ENCODE results near the gene KIAA0040.

Gene KIAA0040

GRCh38 chr1:175198332-175198731, 5.8 kb upstream of the KIAA0040 start:
- no peak overlapping the region for H3K9ac ChIP-seq (ENCODE audit: low read depth, low read length)
- no peaks in the 10 kb centered on the region for H3K4me1 ChIP-seq (ENCODE audit: insufficient read depth, low read length)
- no peaks in the 10 kb centered on the region for H3K36me3 ChIP-seq (ENCODE audit: insufficient read depth, low read length)
- no peaks in the 10 kb centered on the region for H3K9me3 ChIP-seq (ENCODE audit: insufficient read depth, low read depth, low read length)
- H3K27me3 ChIP-seq (ENCODE audit: insufficient read depth, low read length), result peaks cover 21% of the 10 kb centered on the region
- H3K27ac ChIP-seq (ENCODE audit: low read depth, low read length), result no peak overlapping the region
- no peak overlapping the region for H3K4me3 ChIP-seq (ENCODE audit: low read length)

- H3K4me3 ChIP-seq (ENCODE audit: low read length), result no peak overlapping the region
- no peaks in the 10 kb centered on the region for H3K9me3 ChIP-seq (ENCODE audit: insufficient read depth, low read depth, low read length)
- H3K9ac ChIP-seq (ENCODE audit: low read depth, low read length), result no peak overlapping the region
- H3K27ac ChIP-seq (ENCODE audit: low read depth, low read length), result no peak overlapping the region
- no peaks in the 10 kb centered on the region for H3K36me3 ChIP-seq (ENCODE audit: insufficient read depth, low read length)
- no peaks in the 10 kb centered on the region for H3K4me1 ChIP-seq (ENCODE audit: insufficient read depth, low read length)
- H3K27me3 ChIP-seq (ENCODE audit: insufficient read depth, low read length), result peaks cover 25% of the 10 kb centered on the region
- 80% methylated on average over 2 of the region's 2 CpGs for WGBS
Observed at GRCh38 chr1:175197531-175197930, 5.0 kb upstream of the KIAA0040 start.

- H3K9me3 ChIP-seq (ENCODE audit: insufficient read depth, low read depth, low read length), result no peaks in the 10 kb centered on the region
- no peak overlapping the region for H3K4me3 ChIP-seq (ENCODE audit: low read length)
- peaks cover 7% of the 10 kb centered on the region; the same call in 1 of the 2 replicates for H3K4me1 ChIP-seq (ENCODE audit: insufficient read depth, low read length)
- H3K27me3 ChIP-seq (ENCODE audit: insufficient read depth, low read length), result peaks cover 43% of the 10 kb centered on the region
- WGBS, result 92% methylated on average over 3 of the region's 3 CpGs
- H3K9ac ChIP-seq (ENCODE audit: low read depth, low read length), result no peak overlapping the region
- no peak overlapping the region for H3K27ac ChIP-seq (ENCODE audit: low read depth, low read length)
- H3K36me3 ChIP-seq (ENCODE audit: insufficient read depth, low read length), result no peaks in the 10 kb centered on the region
Observed at GRCh38 chr1:175195798-175196197, 3.2 kb upstream of the KIAA0040 start.

GRCh38 chr1:175195281-175195680, 2.7 kb upstream of the KIAA0040 start:
- H3K27me3 ChIP-seq (ENCODE audit: insufficient read depth, low read length), result peaks cover 48% of the 10 kb centered on the region
- no peak overlapping the region for H3K27ac ChIP-seq (ENCODE audit: low read depth, low read length)
- no peaks in the 10 kb centered on the region for H3K36me3 ChIP-seq (ENCODE audit: insufficient read depth, low read length)
- H3K9me3 ChIP-seq (ENCODE audit: insufficient read depth, low read depth, low read length), result no peaks in the 10 kb centered on the region
- H3K9ac ChIP-seq (ENCODE audit: low read depth, low read length), result no peak overlapping the region
- H3K4me1 ChIP-seq (ENCODE audit: insufficient read depth, low read length), result peaks cover 7% of the 10 kb centered on the region; the same call in 1 of the 2 replicates
- WGBS, result 0% methylated on average over 1 of the region's 1 CpG
- H3K4me3 ChIP-seq (ENCODE audit: low read length), result no peak overlapping the region

GRCh38 chr1:175193527-175193910, 943 bp upstream of the KIAA0040 start:
- Histone ChIP-seq H3K4me3 (ENCODE audit: low read length) (peak overlapping the region; percentile 70), H3K36me3 (ENCODE audit: insufficient read depth, low read length) (no peaks in the 10 kb centered on the region), H3K27me3 (ENCODE audit: insufficient read depth, low read length) (peaks cover 49% of the 10 kb centered on the region), H3K4me1 (ENCODE audit: insufficient read depth, low read length) (peaks cover 7% of the 10 kb centered on the region; the same call in 1 of the 2 replicates), H3K9ac (ENCODE audit: low read depth, low read length) (no peak overlapping the region), H3K9me3 (ENCODE audit: insufficient read depth, low read depth, low read length) (no peaks in the 10 kb centered on the region), H3K27ac (ENCODE audit: low read depth, low read length) (no peak overlapping the region)
- WGBS, result 72% methylated on average over 4 of the region's 4 CpGs

- H3K27ac ChIP-seq (ENCODE audit: low read depth, low read length), result no peak overlapping the region
- peaks cover 7% of the 10 kb centered on the region; the same call in 1 of the 2 replicates for H3K4me1 ChIP-seq (ENCODE audit: insufficient read depth, low read length)
- H3K9ac ChIP-seq (ENCODE audit: low read depth, low read length), result peak overlapping the region; percentile 20
- H3K4me3 ChIP-seq (ENCODE audit: low read length), result peak overlapping the region; percentile 70
- peaks cover 49% of the 10 kb centered on the region for H3K27me3 ChIP-seq (ENCODE audit: insufficient read depth, low read length)
- H3K36me3 ChIP-seq (ENCODE audit: insufficient read depth, low read length), result no peaks in the 10 kb centered on the region
- no peaks in the 10 kb centered on the region for H3K9me3 ChIP-seq (ENCODE audit: insufficient read depth, low read depth, low read length)
- 3% methylated on average over 17 of the region's 17 CpGs for WGBS
Observed at GRCh38 chr1:175192111-175192629, 406 bp downstream of the KIAA0040 start.

- H3K4me1 ChIP-seq (ENCODE audit: insufficient read depth, low read length), result peaks cover 7% of the 10 kb centered on the region; the same call in 1 of the 2 replicates
- 37% methylated on average over 3 of the region's 7 CpGs for WGBS
- H3K9ac ChIP-seq (ENCODE audit: low read depth, low read length), result 0 out of 2 replicates have a peak overlapping the region, but pooled peaks have one; percentile 20
- H3K27me3 ChIP-seq (ENCODE audit: insufficient read depth, low read length), result peaks cover 49% of the 10 kb centered on the region
- H3K36me3 ChIP-seq (ENCODE audit: insufficient read depth, low read length), result no peaks in the 10 kb centered on the region
- H3K4me3 ChIP-seq (ENCODE audit: low read length), result peak overlapping the region; percentile 70
- H3K9me3 ChIP-seq (ENCODE audit: insufficient read depth, low read depth, low read length), result no peaks in the 10 kb centered on the region
- no peak overlapping the region for H3K27ac ChIP-seq (ENCODE audit: low read depth, low read length)
Observed at GRCh38 chr1:175191659-175192058, 917 bp downstream of the KIAA0040 start.

GRCh38 chr1:175188936-175189335, 3.6 kb downstream of the KIAA0040 start:
- Histone ChIP-seq H3K36me3 (ENCODE audit: insufficient read depth, low read length) (no peaks in the 10 kb centered on the region), H3K9me3 (ENCODE audit: insufficient read depth, low read depth, low read length) (no peaks in the 10 kb centered on the region), H3K27me3 (ENCODE audit: insufficient read depth, low read length) (peaks cover 34% of the 10 kb centered on the region), H3K4me1 (ENCODE audit: insufficient read depth, low read length) (peaks cover 7% of the 10 kb centered on the region), H3K4me3 (ENCODE audit: low read length) (no peak overlapping the region), H3K9ac (ENCODE audit: low read depth, low read length) (no peak overlapping the region), H3K27ac (ENCODE audit: low read depth, low read length) (no peak overlapping the region)
- no CpG with 5 or more reads among the region's 2 CpGs for WGBS

- 89% methylated on average over 2 of the region's 2 CpGs for WGBS
- Histone ChIP-seq H3K27ac (ENCODE audit: low read depth, low read length) (no peak overlapping the region), H3K9me3 (ENCODE audit: insufficient read depth, low read depth, low read length) (no peaks in the 10 kb centered on the region), H3K4me1 (ENCODE audit: insufficient read depth, low read length) (peaks cover 12% of the 10 kb centered on the region), H3K27me3 (ENCODE audit: insufficient read depth, low read length) (peaks cover 14% of the 10 kb centered on the region), H3K4me3 (ENCODE audit: low read length) (no peak overlapping the region), H3K36me3 (ENCODE audit: insufficient read depth, low read length) (no peaks in the 10 kb centered on the region), H3K9ac (ENCODE audit: low read depth, low read length) (no peak overlapping the region)
Observed at GRCh38 chr1:175186433-175187160, 6.0 kb downstream of the KIAA0040 start.

- Histone ChIP-seq H3K4me1 (ENCODE audit: insufficient read depth, low read length) (peaks cover 9% of the 10 kb centered on the region), H3K9ac (ENCODE audit: low read depth, low read length) (no peak overlapping the region), H3K9me3 (ENCODE audit: insufficient read depth, low read depth, low read length) (no peaks in the 10 kb centered on the region), H3K27me3 (ENCODE audit: insufficient read depth, low read length) (peaks cover 7% of the 10 kb centered on the region; the same call in 1 of the 2 replicates), H3K27ac (ENCODE audit: low read depth, low read length) (no peak overlapping the region), H3K4me3 (ENCODE audit: low read length) (no peak overlapping the region), H3K36me3 (ENCODE audit: insufficient read depth, low read length) (no peaks in the 10 kb centered on the region)
- 97% methylated on average over 1 of the region's 1 CpG for WGBS
Observed at GRCh38 chr1:175185903-175186302, 6.7 kb downstream of the KIAA0040 start.

- Histone ChIP-seq H3K4me1 (ENCODE audit: insufficient read depth, low read length) (peaks cover 9% of the 10 kb centered on the region), H3K27ac (ENCODE audit: low read depth, low read length) (no peak overlapping the region), H3K36me3 (ENCODE audit: insufficient read depth, low read length) (no peaks in the 10 kb centered on the region), H3K9ac (ENCODE audit: low read depth, low read length) (no peak overlapping the region), H3K27me3 (ENCODE audit: insufficient read depth, low read length) (no peaks in the 10 kb centered on the region), H3K9me3 (ENCODE audit: insufficient read depth, low read depth, low read length) (no peaks in the 10 kb centered on the region), H3K4me3 (ENCODE audit: low read length) (no peak overlapping the region)
- 90% methylated on average over 5 of the region's 5 CpGs for WGBS
Observed at GRCh38 chr1:175183586-175183985, 9.0 kb downstream of the KIAA0040 start.

All from HUES64 (cell line).